DND-41 (cell line): ENCODE data around the gene SLC26A6.

Experiments
- ATAC-seq: fragments of 200-7000 bp; cut with Tn5 transposase; 3 replicates; pipeline ENCODE4 v1.9.1; 2021; ENCODE audit warnings: low read depth; ENCODE audit not compliant: insufficient read depth
- DNase-seq: peaks from one replicate; pipeline ENCODE4 v3.0.0-alpha.2; 2020
- H2AFZ ChIP-seq: 2 replicates; pipeline ENCODE4 v1.6.0; 2012; ENCODE audit warnings: low read depth, low read length
- H3K27ac ChIP-seq: 2 replicates; pipeline ENCODE4 v1.5.1; 2012; ENCODE audit warnings: low read length, inconsistent platforms
- H3K27me3 ChIP-seq: fragments of 200-600 bp; sonication (generic); 2 replicates; pipeline ENCODE4 v1.6.0; 2012; ENCODE audit warnings: low read length, mild to moderate bottlenecking, inconsistent platforms; ENCODE audit not compliant: insufficient read depth, poor library complexity
- H3K36me3 ChIP-seq: 2 replicates; pipeline ENCODE4 v1.5.1; 2012; ENCODE audit warnings: low read length, inconsistent platforms; ENCODE audit not compliant: insufficient read depth
- H3K4me1 ChIP-seq: 2 replicates; pipeline ENCODE4 v1.5.1; 2012; ENCODE audit warnings: mild to moderate bottlenecking, low read length; ENCODE audit not compliant: insufficient read depth
- H3K4me2 ChIP-seq: 2 replicates; pipeline ENCODE4 v1.6.0; 2012; ENCODE audit warnings: mild to moderate bottlenecking, moderate library complexity, low read length, inconsistent platforms; ENCODE audit not compliant: insufficient read depth
- H3K4me3 ChIP-seq, 2 experiments: fragments of 200-600 bp in 1 of 2; shearing (Covaris generic) in 1 of 2; 2 replicates each; pipeline ENCODE4 v1.5.1; 2012 to 2016; ENCODE audit warnings: inconsistent platforms in 2 of 2, low read length in 2 of 2, mild to moderate bottlenecking in 2 of 2, low read depth in 1 of 2, moderate library complexity in 1 of 2
- H3K79me2 ChIP-seq: 2 replicates; pipeline ENCODE4 v1.6.0; 2012; ENCODE audit warnings: low read length, inconsistent platforms; ENCODE audit not compliant: insufficient read depth
- H3K9ac ChIP-seq: 2 replicates; pipeline ENCODE4 v1.6.0; 2012; ENCODE audit warnings: low read depth, mild to moderate bottlenecking, inconsistent platforms, low read length, moderate library complexity
- H3K9me3 ChIP-seq: 2 replicates; pipeline ENCODE4 v1.5.1; 2012; ENCODE audit warnings: low read length, moderate library complexity, mild to moderate bottlenecking, inconsistent platforms; ENCODE audit not compliant: insufficient read depth, severe bottlenecking
- H4K20me1 ChIP-seq: 2 replicates; pipeline ENCODE4 v1.6.0; 2012; ENCODE audit warnings: low read length; ENCODE audit not compliant: insufficient read depth
- CTCF ChIP-seq: IDR thresholded peaks from 2 replicates; pipeline ENCODE4 v1.5.1; 2012; ENCODE audit warnings: borderline replicate concordance, low read length, moderate library complexity, mild to moderate bottlenecking; ENCODE audit not compliant: poor library complexity, severe bottlenecking; ENCODE audit errors: extremely low read depth
- EZH2 ChIP-seq: IDR thresholded peaks from 3 replicates; pipeline ENCODE4 v1.6.1; 2012; ENCODE audit warnings: borderline replicate concordance, low read depth, mild to moderate bottlenecking, moderate library complexity, low read length, inconsistent platforms; ENCODE audit not compliant: severe bottlenecking

The SLC26A6 gene

GRCh38 chr3:48647714-48648113 is 12.5 kb upstream of the SLC26A6 start:
- no peaks in the 10 kb centered on the region for H3K79me2 ChIP-seq
- no peak overlapping the region for H3K4me2 ChIP-seq
- no peak overlapping the region for H3K9ac ChIP-seq
- H3K27ac ChIP-seq = no peak overlapping the region
- H3K36me3 ChIP-seq = no peaks in the 10 kb centered on the region
- no peaks in the 10 kb centered on the region for H3K27me3 ChIP-seq
- H3K4me3 ChIP-seq = no peak overlapping the region
- H3K9me3 ChIP-seq = no peaks in the 10 kb centered on the region
- H4K20me1 ChIP-seq = 0 out of 2 replicates have a peak, but pooled peaks cover 3% of the 10 kb centered on the region
- DNase-seq (no peak), ATAC-seq (no peak)
- no peak overlapping the region for H2AFZ ChIP-seq
- H3K4me1 ChIP-seq = no peaks in the 10 kb centered on the region
- no peak for TF ChIP-seq EZH2
- no peak for TF ChIP-seq CTCF

GRCh38 chr3:48644898-48645760 is 9.9 kb upstream of the SLC26A6 start:
- no peaks in the 10 kb centered on the region for H3K27me3 ChIP-seq
- ATAC-seq = no peak
- DNase-seq = no peak
- H3K9me3 ChIP-seq = no peaks in the 10 kb centered on the region
- H3K4me3 ChIP-seq = no peak overlapping the region
- H3K9ac ChIP-seq = no peak overlapping the region
- H3K4me1 ChIP-seq = no peaks in the 10 kb centered on the region
- H3K36me3 ChIP-seq = no peaks in the 10 kb centered on the region
- no peak overlapping the region for H3K27ac ChIP-seq
- H3K4me2 ChIP-seq = no peak overlapping the region
- TF ChIP-seq EZH2 (no peak), CTCF (no peak)
- H2AFZ ChIP-seq = no peak overlapping the region
- H3K79me2 ChIP-seq = no peaks in the 10 kb centered on the region
- no peaks in the 10 kb centered on the region for H4K20me1 ChIP-seq

- Histone ChIP-seq H3K4me2 (no peak overlapping the region), H3K9me3 (no peaks in the 10 kb centered on the region), H3K27ac (no peak overlapping the region), H3K27me3 (no peaks in the 10 kb centered on the region), H3K4me1 (no peaks in the 10 kb centered on the region), H4K20me1 (no peaks in the 10 kb centered on the region), H3K79me2 (no peaks in the 10 kb centered on the region), H3K4me3 (no peak overlapping the region), H2AFZ (no peak overlapping the region), H3K9ac (no peak overlapping the region), H3K36me3 (0 out of 2 replicates have a peak, but pooled peaks cover 2% of the 10 kb centered on the region)
- no peak for DNase-seq
- ATAC-seq = no peak
- TF ChIP-seq CTCF (no peak), EZH2 (no peak)
These were observed 7.3 kb upstream of the SLC26A6 start for GRCh38 chr3:48642605-48643004.
